GM23248 (cell line): ENCODE results near the gene SCLY. TPM values are rescaled to one million over a fixed set of nuclear protein-coding genes. Genes with fewer than 3 reads are reported as not detected.
A peak's percentile ranks its signal among the peaks of the same experiment; 100 is the strongest.

Experiments used
- DNase-seq: peaks from one replicate; pipeline ENCODE4 v3.0.0-alpha.2; 2015
- H2AFZ ChIP-seq: fragments of 200-600 bp; sonication (generic); 2 replicates; pipeline ENCODE4 v1.6.1; 2016; ENCODE audit warnings: antibody characterized with exemption
- H3F3A ChIP-seq: fragments of 200-600 bp; sonication (generic); 2 replicates; pipeline ENCODE4 v1.6.1; 2016; ENCODE audit warnings: mild to moderate bottlenecking, antibody characterized with exemption, mixed run types; ENCODE audit not compliant: insufficient read depth
- H3K27ac ChIP-seq: fragments of 200-600 bp; sonication (generic); 2 replicates; pipeline ENCODE4 v1.5.1; 2016; ENCODE audit warnings: mild to moderate bottlenecking
- H3K27me3 ChIP-seq: fragments of 200-600 bp; sonication (generic); replicated peaks from 2 replicates; pipeline ENCODE4 v1.6.1; 2016; ENCODE audit warnings: mild to moderate bottlenecking; ENCODE audit not compliant: insufficient read depth
- H3K36me3 ChIP-seq: fragments of 200-600 bp; sonication (generic); 2 replicates; pipeline ENCODE4 v1.6.1; 2016; ENCODE audit warnings: low read depth, mild to moderate bottlenecking
- H3K4me1 ChIP-seq: fragments of 200-600 bp; sonication (generic); 2 replicates; pipeline ENCODE4 v1.6.1; 2016; ENCODE audit warnings: mild to moderate bottlenecking; ENCODE audit not compliant: insufficient read depth
- H3K4me2 ChIP-seq: fragments of 200-600 bp; sonication (generic); one replicate; pipeline ENCODE4 v1.6.1; 2016; ENCODE audit warnings: mild to moderate bottlenecking; ENCODE audit not compliant: unreplicated experiment
- H3K4me3 ChIP-seq: fragments of 200-600 bp; sonication (generic); 2 replicates; pipeline ENCODE4 v1.5.1; 2016; ENCODE audit warnings: mild to moderate bottlenecking
- H3K79me2 ChIP-seq: fragments of 200-600 bp; sonication (generic); 2 replicates; pipeline ENCODE4 v1.6.1; 2016; ENCODE audit warnings: mild to moderate bottlenecking; ENCODE audit not compliant: insufficient read depth
- H3K9ac ChIP-seq: fragments of 200-600 bp; sonication (generic); 2 replicates; pipeline ENCODE4 v1.6.1; 2016; ENCODE audit warnings: mild to moderate bottlenecking
- H3K9me2 ChIP-seq: fragments of 200-600 bp; sonication (generic); 2 replicates; pipeline ENCODE4 v1.6.1; 2016; ENCODE audit warnings: mixed run types, mild to moderate bottlenecking, moderate library complexity; ENCODE audit not compliant: insufficient read depth
- H3K9me3 ChIP-seq: fragments of 200-600 bp; sonication (generic); one replicate; pipeline ENCODE4 v1.6.1; 2017; ENCODE audit warnings: low read depth
- H4K20me1 ChIP-seq: fragments of 200-600 bp; sonication (generic); 2 replicates; pipeline ENCODE4 v1.6.0; 2016; ENCODE audit not compliant: insufficient read depth
- EZH2 ChIP-seq: fragments of 200-600 bp; sonication (generic); IDR thresholded peaks from 2 replicates; pipeline ENCODE4 v1.6.1; 2018; ENCODE audit warnings: antibody characterized with exemption, mild to moderate bottlenecking; ENCODE audit not compliant: insufficient read depth, poor library complexity, severe bottlenecking
- EZH2phosphoT487 ChIP-seq: fragments of 200-600 bp; sonication (generic); IDR thresholded peaks from 2 replicates; pipeline ENCODE4 v1.6.1; 2018; ENCODE audit warnings: antibody characterized with exemption, moderate library complexity, mild to moderate bottlenecking, low read depth; ENCODE audit not compliant: insufficient read depth
- WGBS, 2 experiments: methylation state at CpG; one replicate each; pipeline ENCODE4 v1.1.6; 2015 to 2017; ENCODE audit warnings: low lambda C conversion rate in 2 of 2, low coverage in 1 of 2; ENCODE audit errors: missing lambda C conversion rate in 2 of 2; 5-methylcytosine and 5-hydroxymethylcytosine counted together
- in situ Hi-C: fragments of 300-500 bp; cut with MboI; formaldehyde crosslinking; loops from 2 replicates; pipeline ENCODE4 v1.15.0; 2020
- polyA plus RNA-seq: library from polyadenylated mRNA; unstranded; fragments of >200 nt; fragmentation: Nextera tagmentation; extraction: Ambion mirVana; gene quantifications from 2 replicates; pipeline ENCODE4 v1.2.1, GENCODE V29; 2016
- total RNA-seq: library from RNA; depleted of rRNA; stranded (reverse); fragments of >200 nt; shearing (Covaris generic); gene quantifications from 2 replicates; pipeline ENCODE4 v1.2.3, GENCODE V29; 2014

The SCLY gene
- total and polyA plus RNA-seq, 2 experiments from 2014 or later, result 10.3 to 14.8 TPM

DNA sequence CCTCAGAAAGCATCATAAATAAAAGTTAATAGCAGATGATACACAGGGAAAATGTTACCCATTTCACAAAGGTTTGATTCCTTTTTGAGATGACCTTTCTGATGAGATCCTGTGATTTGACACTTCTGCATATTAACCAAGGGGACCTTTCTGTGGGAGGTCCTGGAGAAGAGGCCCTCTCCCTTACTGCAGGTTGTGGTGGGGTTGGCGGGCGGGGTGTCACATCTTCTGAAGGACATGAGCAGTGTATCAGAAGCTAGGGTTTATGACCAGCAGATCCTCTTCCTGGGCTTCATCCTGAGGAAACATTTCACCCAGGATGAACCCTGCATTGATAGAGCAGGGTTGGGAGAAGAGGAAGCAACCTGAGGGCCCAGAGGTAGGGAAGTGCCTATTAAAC, 37.2 kb upstream of the SCLY start:
- Histone ChIP-seq H3K36me3 (0 out of 2 replicates have a peak, but pooled peaks cover 6% of the 10 kb centered on the region), H3K27me3 (no peaks in the 10 kb centered on the region), H4K20me1 (no peaks in the 10 kb centered on the region), H3F3A (no peaks in the 10 kb centered on the region; the same call in 1 of the 2 replicates), H3K9ac (no peak overlapping the region), H3K4me1 (peaks cover 7% of the 10 kb centered on the region), H3K4me3 (no peak overlapping the region), H3K79me2 (peaks cover 6% of the 10 kb centered on the region; the same call in 1 of the 2 replicates), H3K27ac (no peak overlapping the region), H2AFZ (no peak overlapping the region), H3K9me3 (no peaks in the 10 kb centered on the region), H3K4me2 (no peak overlapping the region), H3K9me2 (no peaks in the 10 kb centered on the region)
- TF ChIP-seq EZH2 (no peak), EZH2phosphoT487 (no peak)
- in situ Hi-C loops, result no loop called here
- DNase-seq, result no peak
- 97 to 98% methylated on average over 2 of the region's 2 CpGs for WGBS, 2 experiments

DNA sequence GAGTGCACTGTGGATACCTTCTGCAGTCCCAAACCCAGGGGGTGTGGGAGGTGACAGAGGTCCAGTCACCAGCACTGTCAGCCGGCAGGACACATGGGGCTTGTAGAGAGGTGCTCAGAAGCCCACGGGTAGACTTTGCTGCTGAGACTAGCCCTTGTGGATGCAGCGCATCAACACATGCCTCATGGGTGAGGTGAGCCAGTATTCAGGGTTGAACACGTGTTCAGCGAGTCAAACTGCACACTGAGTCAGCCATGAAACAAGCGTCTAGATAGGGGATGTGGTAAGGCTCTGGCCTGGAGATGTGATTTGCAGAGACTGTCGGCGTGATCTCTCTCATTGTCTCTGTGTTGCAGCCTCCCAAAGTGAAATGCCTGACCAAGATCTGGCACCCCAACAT, 35.8 kb upstream of the SCLY start:
- peak; percentile 62 for DNase-seq
- Histone ChIP-seq H3K27me3 (no peaks in the 10 kb centered on the region), H2AFZ (no peak overlapping the region), H3F3A (no peaks in the 10 kb centered on the region; the same call in 1 of the 2 replicates), H3K9me3 (no peaks in the 10 kb centered on the region), H3K36me3 (0 out of 2 replicates have a peak, but pooled peaks cover 6% of the 10 kb centered on the region), H3K4me2 (no peak overlapping the region), H4K20me1 (no peaks in the 10 kb centered on the region), H3K27ac (no peak overlapping the region), H3K9ac (no peak overlapping the region), H3K79me2 (peaks cover 6% of the 10 kb centered on the region; the same call in 1 of the 2 replicates), H3K9me2 (no peaks in the 10 kb centered on the region), H3K4me1 (peaks cover 4% of the 10 kb centered on the region), H3K4me3 (no peak overlapping the region)
- no peak for TF ChIP-seq EZH2
- TF ChIP-seq EZH2phosphoT487, result no peak
- in situ Hi-C loops, result no loop called here
- 83 to 84% methylated on average over 8 of the region's 8 CpGs for WGBS, 2 experiments

DNA sequence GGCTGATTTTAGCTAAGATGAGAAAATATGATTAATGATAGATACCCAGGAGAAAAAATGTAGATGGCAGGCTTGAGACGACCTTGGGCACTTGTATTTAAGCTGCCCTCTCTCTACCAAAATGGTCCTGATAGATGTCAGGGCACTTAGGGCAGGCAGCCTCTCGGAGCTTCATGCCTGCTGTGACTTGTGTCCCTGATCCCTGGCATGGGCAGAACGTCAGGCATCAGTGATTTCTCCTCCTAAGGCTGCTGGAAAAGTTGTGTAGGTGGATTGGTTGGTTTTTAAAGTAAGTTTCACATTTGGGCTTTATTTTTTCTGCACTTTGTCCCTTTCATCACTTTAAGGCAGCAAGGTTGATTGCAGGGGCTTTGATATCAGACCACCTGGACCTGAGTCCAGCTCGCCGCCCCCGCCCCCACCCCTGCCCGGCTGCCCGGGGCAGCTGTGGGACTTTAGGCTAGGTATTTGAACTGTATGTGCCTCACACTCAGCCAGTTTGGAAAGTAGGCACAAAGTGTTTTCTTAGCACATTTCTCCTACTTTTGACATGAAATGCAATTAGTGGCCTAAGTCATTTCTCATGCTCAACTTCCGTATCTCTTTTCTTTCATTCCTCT, 35.0 kb upstream of the SCLY start:
- 92 to 96% methylated on average over 9 of the region's 9 CpGs for WGBS, 2 experiments
- H4K20me1 ChIP-seq, result no peaks in the 10 kb centered on the region
- no peaks in the 10 kb centered on the region for H3K9me3 ChIP-seq
- no peaks in the 10 kb centered on the region for H3K27me3 ChIP-seq
- no peaks in the 10 kb centered on the region for H3K9me2 ChIP-seq
- no peaks in the 10 kb centered on the region for H3F3A ChIP-seq
- in situ Hi-C loops, result no loop called here
- peaks cover 6% of the 10 kb centered on the region; the same call in 1 of the 2 replicates for H3K79me2 ChIP-seq
- H3K27ac ChIP-seq, result no peak overlapping the region
- H3K4me2 ChIP-seq, result no peak overlapping the region
- no peaks in the 10 kb centered on the region for H3K4me1 ChIP-seq
- no peak overlapping the region for H2AFZ ChIP-seq
- H3K9ac ChIP-seq, result no peak overlapping the region
- no peak overlapping the region for H3K4me3 ChIP-seq
- TF ChIP-seq EZH2 (no peak), EZH2phosphoT487 (no peak)
- no peak for DNase-seq
- H3K36me3 ChIP-seq, result 0 out of 2 replicates have a peak, but pooled peaks cover 6% of the 10 kb centered on the region

DNA sequence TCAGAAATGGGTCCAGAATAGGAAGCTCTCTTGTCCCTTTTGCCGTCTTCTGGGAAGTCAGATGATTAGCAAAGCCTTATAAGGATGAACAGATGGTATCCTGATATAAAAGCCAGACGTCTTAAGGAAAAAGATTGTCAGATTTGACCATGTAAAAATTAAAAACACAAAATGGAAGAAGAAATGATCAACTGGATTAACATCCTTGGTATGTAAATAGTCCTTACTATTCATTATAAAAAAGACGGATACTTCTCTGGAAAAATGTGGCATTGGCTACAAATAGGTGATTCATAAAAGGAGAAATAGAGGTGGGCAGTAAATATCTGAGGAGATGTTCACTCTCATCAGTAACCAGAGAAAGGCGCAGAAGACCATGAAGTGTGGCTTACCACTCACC, 33.7 kb upstream of the SCLY start:
- H3K36me3 ChIP-seq, result peaks cover 1% of the 10 kb centered on the region
- peak; percentile 11 for DNase-seq
- no peak overlapping the region for H3K27ac ChIP-seq
- H3F3A ChIP-seq, result no peaks in the 10 kb centered on the region
- WGBS, 2 experiments, result 57 to 66% methylated on average over 4 of the region's 4 CpGs
- TF ChIP-seq EZH2phosphoT487, result no peak
- no peak for TF ChIP-seq EZH2
- in situ Hi-C loops, result no loop called here
- H3K27me3 ChIP-seq, result no peaks in the 10 kb centered on the region
- no peaks in the 10 kb centered on the region for H3K4me1 ChIP-seq
- no peaks in the 10 kb centered on the region for H3K9me3 ChIP-seq
- no peaks in the 10 kb centered on the region for H3K9me2 ChIP-seq
- H3K79me2 ChIP-seq, result peaks cover 6% of the 10 kb centered on the region; the same call in 1 of the 2 replicates
- H3K4me3 ChIP-seq, result no peak overlapping the region
- H4K20me1 ChIP-seq, result no peaks in the 10 kb centered on the region
- no peak overlapping the region for H3K9ac ChIP-seq
- H2AFZ ChIP-seq, result no peak overlapping the region
- H3K4me2 ChIP-seq, result no peak overlapping the region
